ENCODE data around the gene AK2.
"Not testable (repeated sequence)": the region's sequence is repeated elsewhere in the genome, so short reads cannot be mapped to it uniquely, and the experiment has no call there.

DNA sequence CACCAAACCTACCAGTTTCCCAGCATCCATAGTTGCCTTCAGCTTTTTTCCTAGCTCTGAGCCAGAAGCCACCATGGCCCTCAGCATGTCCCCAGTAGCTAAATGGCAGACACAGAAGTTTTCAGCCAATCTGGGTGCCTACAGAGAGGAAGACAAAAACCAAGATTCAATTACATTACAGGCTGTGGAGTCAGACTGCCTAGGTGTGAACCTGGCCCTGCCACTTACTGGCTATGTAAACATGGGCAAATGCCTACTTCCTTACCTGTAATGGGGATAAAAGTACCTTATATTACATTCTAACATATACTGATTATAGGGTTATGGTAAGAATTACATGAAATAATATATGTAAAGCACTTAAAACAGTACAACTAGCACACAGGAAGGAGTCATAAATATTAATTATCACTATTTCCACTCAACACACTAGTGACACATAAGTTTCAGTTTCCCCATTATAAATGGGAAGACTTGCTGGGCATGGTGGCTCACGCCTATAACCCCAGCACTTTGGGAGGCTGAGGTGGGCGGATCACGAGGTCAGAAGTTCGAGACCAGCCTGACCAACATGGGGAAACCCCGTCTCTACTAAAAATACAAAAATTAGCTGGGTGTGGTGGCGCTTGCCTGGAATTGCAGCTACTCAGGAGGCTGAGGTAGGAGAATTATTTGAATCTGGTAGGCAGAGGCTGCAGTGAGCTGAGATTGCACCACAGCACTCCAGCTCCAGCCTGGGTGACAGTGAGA, 12.1 kb downstream of the AK2 start:
- TF ChIP-seq, protein P1, sequence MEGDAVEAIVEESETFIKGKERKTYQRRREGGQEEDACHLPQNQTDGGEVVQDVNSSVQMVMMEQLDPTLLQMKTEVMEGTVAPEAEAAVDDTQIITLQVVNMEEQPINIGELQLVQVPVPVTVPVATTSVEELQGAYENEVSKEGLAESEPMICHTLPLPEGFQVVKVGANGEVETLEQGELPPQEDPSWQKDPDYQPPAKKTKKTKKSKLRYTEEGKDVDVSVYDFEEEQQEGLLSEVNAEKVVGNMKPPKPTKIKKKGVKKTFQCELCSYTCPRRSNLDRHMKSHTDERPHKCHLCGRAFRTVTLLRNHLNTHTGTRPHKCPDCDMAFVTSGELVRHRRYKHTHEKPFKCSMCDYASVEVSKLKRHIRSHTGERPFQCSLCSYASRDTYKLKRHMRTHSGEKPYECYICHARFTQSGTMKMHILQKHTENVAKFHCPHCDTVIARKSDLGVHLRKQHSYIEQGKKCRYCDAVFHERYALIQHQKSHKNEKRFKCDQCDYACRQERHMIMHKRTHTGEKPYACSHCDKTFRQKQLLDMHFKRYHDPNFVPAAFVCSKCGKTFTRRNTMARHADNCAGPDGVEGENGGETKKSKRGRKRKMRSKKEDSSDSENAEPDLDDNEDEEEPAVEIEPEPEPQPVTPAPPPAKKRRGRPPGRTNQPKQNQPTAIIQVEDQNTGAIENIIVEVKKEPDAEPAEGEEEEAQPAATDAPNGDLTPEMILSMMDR (IDR thresholded peaks at IDR 0.05; ENCODE audit: borderline replicate concordance, extremely low read depth, low read length, poor library complexity, severe bottlenecking), result not testable (repeated sequence)
- TF ChIP-seq EZH2 (IDR thresholded peaks at IDR 0.05; ENCODE audit: borderline replicate concordance, low read depth, low read length, severe bottlenecking), result not testable (repeated sequence)
